HEK293 (cell line): ENCODE results near the gene EFNB1.

Source experiments
- BCL6B ChIP-seq: fragments of 450-650 bp; formaldehyde crosslinking; IDR thresholded peaks from 2 replicates; pipeline ENCODE4 v1.5.1; 2017; ENCODE audit warnings: missing biosample characterization, missing genetic modification characterization
- CTCF ChIP-seq: fragments of 450-650 bp; formaldehyde crosslinking; IDR thresholded peaks from 2 replicates; pipeline ENCODE4 v1.5.1; 2016; ENCODE audit warnings: missing biosample characterization, missing genetic modification characterization
- ZBTB26 ChIP-seq: fragments of 450-650 bp; formaldehyde crosslinking; optimal IDR thresholded peaks from 2 replicates; pipeline ENCODE3; 2016; ENCODE audit warnings: missing biosample characterization, mild to moderate bottlenecking, missing genetic modification characterization
- ZBTB7A ChIP-seq: fragments of 450-650 bp; formaldehyde crosslinking; IDR thresholded peaks from 2 replicates; pipeline ENCODE4 v1.5.1; 2016; ENCODE audit warnings: low read depth, missing biosample characterization, missing genetic modification characterization
- ZEB2 ChIP-seq: fragments of 450-650 bp; formaldehyde crosslinking; IDR thresholded peaks from 2 replicates; pipeline ENCODE4 v1.5.1; 2016; ENCODE audit warnings: missing biosample characterization, missing genetic modification characterization
- ZNF114 ChIP-seq: fragments of 450-650 bp; formaldehyde crosslinking; IDR thresholded peaks from 2 replicates; pipeline ENCODE4 v1.5.0; 2017; ENCODE audit warnings: missing biosample characterization, missing genetic modification characterization
- ZNF132 ChIP-seq: fragments of 450-650 bp; formaldehyde crosslinking; IDR thresholded peaks from 2 replicates; pipeline ENCODE4 v1.5.1; 2017; ENCODE audit warnings: missing biosample characterization, missing genetic modification characterization, borderline replicate concordance
- ZNF214 ChIP-seq: fragments of 450-650 bp; formaldehyde crosslinking; IDR thresholded peaks from 2 replicates; pipeline ENCODE4 v1.5.1; 2017; ENCODE audit warnings: missing biosample characterization, mild to moderate bottlenecking, missing genetic modification characterization, borderline replicate concordance
- ZNF239 ChIP-seq: fragments of 450-650 bp; formaldehyde crosslinking; IDR thresholded peaks from 2 replicates; pipeline ENCODE4 v1.5.1; 2016; ENCODE audit warnings: missing biosample characterization, missing genetic modification characterization
- ZNF335 ChIP-seq: fragments of 450-650 bp; formaldehyde crosslinking; conservative IDR thresholded peaks from 2 replicates; pipeline ENCODE4 v1.5.1; 2016; ENCODE audit warnings: missing biosample characterization, missing genetic modification characterization
- ZNF792 ChIP-seq: fragments of 450-650 bp; formaldehyde crosslinking; IDR thresholded peaks from 2 replicates; pipeline ENCODE4 v1.5.1; 2016; ENCODE audit warnings: missing biosample characterization, missing genetic modification characterization

GRCh38 chrX:68795741-68796140, 33.1 kb upstream of the EFNB1 start:
- TF ChIP-seq ZBTB7A (tag by site-specific recombination) (no peak), ZNF114 (tag by site-specific recombination) (no peak), ZNF792 (tag by site-specific recombination) (no peak), CTCF (tag by site-specific recombination) (no peak), ZEB2 (no peak), BCL6B (tag by site-specific recombination) (no peak), ZNF214 (tag by site-specific recombination) (no peak), ZNF335 (tag by site-specific recombination) (no peak), ZNF132 (no peak), ZNF239 (tag by site-specific recombination) (no peak), ZBTB26 (tag by site-specific recombination) (no peak)
